Mesendoderm (in vitro differentiated cells): ENCODE data around the gene NHP2.
A peak's percentile ranks its signal among the peaks of the same experiment; 100 is the strongest.

Experiments
- DNase-seq: peaks from one replicate; pipeline ENCODE4 v3.0.0; 2013
- H2AK5ac ChIP-seq: 2 replicates; pipeline ENCODE4 v1.6.1; 2013; ENCODE audit warnings: low read length, inconsistent platforms
- H2BK120ac ChIP-seq: 2 replicates; pipeline ENCODE4 v1.6.1; 2013; ENCODE audit warnings: low read depth, mild to moderate bottlenecking, low read length, moderate library complexity, mixed read lengths
- H2BK15ac ChIP-seq: replicated peaks from 2 replicates; pipeline ENCODE4 v1.6.1; 2013; ENCODE audit warnings: low read depth, mild to moderate bottlenecking, moderate library complexity
- H2BK5ac ChIP-seq: 2 replicates; pipeline ENCODE4 v1.6.1; 2013; ENCODE audit warnings: low read length, inconsistent platforms
- H3K18ac ChIP-seq: 2 replicates; pipeline ENCODE4 v1.6.1; 2013; ENCODE audit warnings: mild to moderate bottlenecking, low read length, mixed read lengths
- H3K23ac ChIP-seq: one replicate; pipeline ENCODE4 v1.6.1; 2013; ENCODE audit warnings: low read length
- H3K27ac ChIP-seq: 2 replicates; pipeline ENCODE4 v1.5.1; 2013; ENCODE audit warnings: low read depth, mild to moderate bottlenecking, inconsistent platforms, low read length, moderate library complexity
- H3K27me3 ChIP-seq: 2 replicates; pipeline ENCODE4 v1.6.1; 2013; ENCODE audit warnings: low read length, control low read depth, mild to moderate bottlenecking, inconsistent platforms; ENCODE audit not compliant: insufficient read depth, poor library complexity
- H3K36me3 ChIP-seq: 2 replicates; pipeline ENCODE4 v1.6.1; 2013; ENCODE audit warnings: low read length, inconsistent platforms; ENCODE audit not compliant: control insufficient read depth, insufficient read depth
- H3K4ac ChIP-seq: one replicate; pipeline ENCODE4 v1.6.1; 2013; ENCODE audit warnings: low read depth, mild to moderate bottlenecking, low read length, moderate library complexity
- H3K4me1 ChIP-seq: 2 replicates; pipeline ENCODE4 v1.6.1; 2013; ENCODE audit warnings: low read depth, low read length, inconsistent platforms; ENCODE audit not compliant: control insufficient read depth
- H3K4me2 ChIP-seq: 2 replicates; pipeline ENCODE4 v1.6.1; 2013; ENCODE audit warnings: low read length
- H3K4me3 ChIP-seq: 2 replicates; pipeline ENCODE4 v1.5.1; 2013; ENCODE audit warnings: mild to moderate bottlenecking, low read length
- H3K56ac ChIP-seq: one replicate; pipeline ENCODE4 v1.6.1; 2013; ENCODE audit warnings: low read length
- H3K79me1 ChIP-seq: 2 replicates; pipeline ENCODE4 v1.6.1; 2013; ENCODE audit warnings: low read length, inconsistent platforms
- H3K79me2 ChIP-seq: 2 replicates; pipeline ENCODE4 v1.6.1; 2013; ENCODE audit warnings: mild to moderate bottlenecking, low read length; ENCODE audit not compliant: control insufficient read depth, insufficient read depth
- H3K9ac ChIP-seq: 2 replicates; pipeline ENCODE4 v1.6.1; 2013; ENCODE audit warnings: low read length, inconsistent platforms
- H4K5ac ChIP-seq: one replicate; pipeline ENCODE4 v1.6.1; 2013; ENCODE audit warnings: low read length
- H4K8ac ChIP-seq: one replicate; pipeline ENCODE4 v1.6.1; 2013; ENCODE audit warnings: low read depth, mild to moderate bottlenecking, control low read depth, low read length, moderate library complexity
- WGBS: extraction: QIAGEN DNeasy Blood & Tissue Kit; methylation state at CpG from one replicate; pipeline ENCODE4 v1.1.7; 2013; ENCODE audit warnings: low lambda C conversion rate, missing lambda C conversion rate; ENCODE audit not compliant: insufficient coverage; ENCODE audit errors: extremely low coverage; 5-methylcytosine and 5-hydroxymethylcytosine counted together

The NHP2 gene

DNA sequence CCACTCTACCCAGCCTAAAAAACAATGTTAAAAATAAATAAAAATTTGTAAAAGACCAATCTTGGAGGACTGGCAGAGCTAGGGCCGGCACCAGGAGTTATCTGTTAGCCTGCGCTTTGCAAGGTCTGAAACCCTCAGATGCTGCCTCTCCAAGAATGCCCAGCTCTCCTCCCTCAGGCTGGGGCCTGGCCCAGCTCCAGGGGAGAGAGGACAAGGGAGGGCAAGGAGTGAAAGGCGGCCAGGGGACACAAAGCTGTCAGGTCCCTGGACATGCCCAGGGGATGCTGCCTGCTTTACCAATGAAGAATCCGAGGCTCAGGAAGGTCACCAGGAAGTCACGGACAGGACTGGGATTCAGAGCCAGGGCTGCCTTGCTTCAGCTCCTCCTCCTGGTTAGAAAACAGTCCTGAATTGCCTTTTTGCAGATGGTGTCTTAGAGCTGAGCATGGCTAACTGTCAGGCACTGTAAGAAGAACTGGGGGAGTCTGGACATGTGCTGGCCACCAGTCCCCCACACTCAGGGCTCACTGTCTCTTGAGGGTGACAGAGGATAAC lies 45.9 kb downstream of the NHP2 start:
- Histone ChIP-seq H4K8ac (no peak overlapping the region), H3K79me2 (no peaks in the 10 kb centered on the region), H3K4ac (no peak overlapping the region), H3K4me2 (no peak overlapping the region), H2BK15ac (no peak overlapping the region), H3K56ac (peak overlapping the region; percentile 34), H3K4me1 (no peaks in the 10 kb centered on the region), H3K4me3 (no peak overlapping the region), H3K27ac (no peak overlapping the region), H2BK5ac (no peak overlapping the region), H4K5ac (no peak overlapping the region), H3K23ac (no peak overlapping the region), H3K9ac (no peak overlapping the region), H2BK120ac (no peak overlapping the region), H3K27me3 (no peaks in the 10 kb centered on the region), H3K18ac (no peak overlapping the region), H3K36me3 (no peaks in the 10 kb centered on the region), H3K79me1 (no peaks in the 10 kb centered on the region), H2AK5ac (no peak overlapping the region)
- WGBS: no CpG with 5 or more reads among the region's 5 CpGs
- DNase-seq: peak; percentile 42

- WGBS: no CpG with 5 or more reads among the region's 13 CpGs
- Histone ChIP-seq H2BK5ac (no peak overlapping the region), H3K4ac (no peak overlapping the region), H3K27ac (no peak overlapping the region), H3K18ac (no peak overlapping the region), H4K8ac (no peak overlapping the region), H3K56ac (no peak overlapping the region), H3K27me3 (no peaks in the 10 kb centered on the region), H3K23ac (no peak overlapping the region), H2AK5ac (no peak overlapping the region), H3K4me2 (no peak overlapping the region), H3K79me1 (no peaks in the 10 kb centered on the region), H3K9ac (no peak overlapping the region), H3K4me1 (no peaks in the 10 kb centered on the region), H4K5ac (no peak overlapping the region), H2BK120ac (no peak overlapping the region), H3K79me2 (no peaks in the 10 kb centered on the region), H2BK15ac (no peak overlapping the region), H3K36me3 (no peaks in the 10 kb centered on the region), H3K4me3 (no peak overlapping the region)
- no peak for DNase-seq
Measured at GRCh38 chr5:178106556-178107239, 47.0 kb downstream of the NHP2 start.

- Histone ChIP-seq H3K4ac (no peak overlapping the region), H2BK5ac (no peak overlapping the region), H3K56ac (no peak overlapping the region), H3K4me2 (no peak overlapping the region), H3K79me2 (no peaks in the 10 kb centered on the region), H2BK120ac (no peak overlapping the region), H3K4me1 (no peaks in the 10 kb centered on the region), H3K79me1 (no peaks in the 10 kb centered on the region), H3K23ac (no peak overlapping the region), H3K36me3 (no peaks in the 10 kb centered on the region), H4K5ac (no peak overlapping the region), H2BK15ac (no peak overlapping the region), H2AK5ac (no peak overlapping the region), H4K8ac (no peak overlapping the region), H3K27ac (no peak overlapping the region), H3K4me3 (no peak overlapping the region), H3K18ac (no peak overlapping the region), H3K9ac (no peak overlapping the region), H3K27me3 (no peaks in the 10 kb centered on the region)
- no CpG with 5 or more reads among the region's 4 CpGs for WGBS
- no peak for DNase-seq
Measured at GRCh38 chr5:178106086-178106485, 47.6 kb downstream of the NHP2 start.

- H2AK5ac ChIP-seq: no peak overlapping the region
- H3K9ac ChIP-seq: no peak overlapping the region
- WGBS: no CpG with 5 or more reads among the region's 5 CpGs
- H3K4me2 ChIP-seq: no peak overlapping the region
- no peak overlapping the region for H4K8ac ChIP-seq
- no peak for DNase-seq
- H3K18ac ChIP-seq: no peak overlapping the region
- no peak overlapping the region for H2BK15ac ChIP-seq
- no peak overlapping the region for H2BK5ac ChIP-seq
- no peak overlapping the region for H3K56ac ChIP-seq
- no peak overlapping the region for H4K5ac ChIP-seq
- no peaks in the 10 kb centered on the region for H3K27me3 ChIP-seq
- no peak overlapping the region for H2BK120ac ChIP-seq
- no peak overlapping the region for H3K4ac ChIP-seq
- H3K36me3 ChIP-seq: no peaks in the 10 kb centered on the region
- H3K4me1 ChIP-seq: no peaks in the 10 kb centered on the region
- no peak overlapping the region for H3K27ac ChIP-seq
- H3K79me1 ChIP-seq: no peaks in the 10 kb centered on the region
- H3K79me2 ChIP-seq: no peaks in the 10 kb centered on the region
- H3K4me3 ChIP-seq: no peak overlapping the region
- no peak overlapping the region for H3K23ac ChIP-seq
Measured at GRCh38 chr5:178104492-178104891, 49.2 kb downstream of the NHP2 start.

DNA sequence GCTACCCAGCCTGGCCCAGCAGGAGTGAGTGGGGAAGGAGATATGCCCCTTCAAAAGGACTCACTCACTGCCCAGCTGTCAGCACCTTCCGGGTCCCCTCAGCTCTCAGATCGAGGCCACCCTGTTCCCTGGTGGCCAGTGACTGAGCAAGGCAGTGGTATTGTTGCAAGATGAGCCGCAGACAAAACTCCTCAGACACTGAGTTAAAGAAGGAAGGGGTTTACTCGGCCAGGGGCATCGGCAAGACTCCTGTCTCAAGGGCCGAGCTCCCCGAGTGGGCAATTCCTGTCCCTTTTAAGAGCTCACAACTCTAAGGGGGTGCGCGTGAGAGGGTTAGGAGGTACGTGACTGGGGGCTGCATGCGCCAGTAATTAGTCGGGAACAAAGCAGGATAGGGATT lies 50.1 kb downstream of the NHP2 start:
- H3K27me3 ChIP-seq: no peaks in the 10 kb centered on the region
- no peak overlapping the region for H3K4me3 ChIP-seq
- H3K56ac ChIP-seq: no peak overlapping the region
- H3K36me3 ChIP-seq: no peaks in the 10 kb centered on the region
- no peak overlapping the region for H3K4ac ChIP-seq
- DNase-seq: no peak
- no peak overlapping the region for H2BK120ac ChIP-seq
- H3K18ac ChIP-seq: no peak overlapping the region
- no peaks in the 10 kb centered on the region for H3K79me1 ChIP-seq
- H3K4me1 ChIP-seq: no peaks in the 10 kb centered on the region
- H3K79me2 ChIP-seq: no peaks in the 10 kb centered on the region
- no peak overlapping the region for H3K4me2 ChIP-seq
- no peak overlapping the region for H2BK15ac ChIP-seq
- WGBS: no CpG with 5 or more reads among the region's 12 CpGs
- H3K27ac ChIP-seq: no peak overlapping the region
- no peak overlapping the region for H4K8ac ChIP-seq
- no peak overlapping the region for H3K23ac ChIP-seq
- no peak overlapping the region for H2BK5ac ChIP-seq
- H4K5ac ChIP-seq: no peak overlapping the region
- H2AK5ac ChIP-seq: no peak overlapping the region
- H3K9ac ChIP-seq: no peak overlapping the region
